C4-2B (cell line): ENCODE data around the gene FNIP2.

Experiments used
- ZFX ChIP-seq: fragments of 450-650 bp; IDR thresholded peaks from 2 replicates; pipeline ENCODE4 v1.6.1; 2017
- TF ChIP-seq, protein P1 (sequence below): fragments of 450-650 bp; conservative IDR thresholded peaks from 2 replicates; pipeline ENCODE4 v1.5.1; 2017; ENCODE audit warnings: mild to moderate bottlenecking

- no peak for TF ChIP-seq ZFX
- TF ChIP-seq, protein P1, sequence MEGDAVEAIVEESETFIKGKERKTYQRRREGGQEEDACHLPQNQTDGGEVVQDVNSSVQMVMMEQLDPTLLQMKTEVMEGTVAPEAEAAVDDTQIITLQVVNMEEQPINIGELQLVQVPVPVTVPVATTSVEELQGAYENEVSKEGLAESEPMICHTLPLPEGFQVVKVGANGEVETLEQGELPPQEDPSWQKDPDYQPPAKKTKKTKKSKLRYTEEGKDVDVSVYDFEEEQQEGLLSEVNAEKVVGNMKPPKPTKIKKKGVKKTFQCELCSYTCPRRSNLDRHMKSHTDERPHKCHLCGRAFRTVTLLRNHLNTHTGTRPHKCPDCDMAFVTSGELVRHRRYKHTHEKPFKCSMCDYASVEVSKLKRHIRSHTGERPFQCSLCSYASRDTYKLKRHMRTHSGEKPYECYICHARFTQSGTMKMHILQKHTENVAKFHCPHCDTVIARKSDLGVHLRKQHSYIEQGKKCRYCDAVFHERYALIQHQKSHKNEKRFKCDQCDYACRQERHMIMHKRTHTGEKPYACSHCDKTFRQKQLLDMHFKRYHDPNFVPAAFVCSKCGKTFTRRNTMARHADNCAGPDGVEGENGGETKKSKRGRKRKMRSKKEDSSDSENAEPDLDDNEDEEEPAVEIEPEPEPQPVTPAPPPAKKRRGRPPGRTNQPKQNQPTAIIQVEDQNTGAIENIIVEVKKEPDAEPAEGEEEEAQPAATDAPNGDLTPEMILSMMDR: no peak
Observed at GRCh38 chr4:158871335-158871724, 102.5 kb downstream of the FNIP2 start.
